NCI-H1417 (cell line): ENCODE data around the gene FARS2.

Experiments
- DNase-seq, 3 experiments: peaks; one replicate each; lab custom pipeline; 2025; lab: John Stamatoyannopoulos, UW

Gene FARS2

GRCh38 chr6:5759571-5759970 is 498.3 kb downstream of the FARS2 start:
- DNase-seq, result no peak

- no peak for DNase-seq
Observed at GRCh38 chr6:5761370-5761769, 500.1 kb downstream of the FARS2 start.

- no peak for DNase-seq
Observed at GRCh38 chr6:5762561-5762968, 501.3 kb downstream of the FARS2 start.

- no peak for DNase-seq
Observed at GRCh38 chr6:5763407-5763806, 502.1 kb downstream of the FARS2 start.

GRCh38 chr6:5763871-5764270 is 502.6 kb downstream of the FARS2 start:
- DNase-seq, result no peak

- no peak for DNase-seq
Observed at GRCh38 chr6:5764401-5764955, 503.2 kb downstream of the FARS2 start.

GRCh38 chr6:5765141-5765760 is 503.9 kb downstream of the FARS2 start:
- no peak for DNase-seq

- DNase-seq, result no peak
Observed at GRCh38 chr6:5766260-5766659, 504.9 kb downstream of the FARS2 start.

GRCh38 chr6:5767471-5767870 is 506.2 kb downstream of the FARS2 start:
- no peak for DNase-seq

- peak in 1 of 3 experiments; percentile 49 for DNase-seq
Observed at GRCh38 chr6:5771211-5771610, 509.9 kb downstream of the FARS2 start.

- no peak for DNase-seq
Observed at GRCh38 chr6:5771759-5772390, 510.6 kb downstream of the FARS2 start.

- no peak for DNase-seq
Observed at GRCh38 chr6:5772408-5773120, 511.3 kb downstream of the FARS2 start.

- DNase-seq, result no peak
Observed at GRCh38 chr6:5776104-5776503, 514.8 kb downstream of the FARS2 start.

GRCh38 chr6:5776706-5777390 is 515.5 kb downstream of the FARS2 start:
- no peak for DNase-seq

- no peak for DNase-seq
Observed at GRCh38 chr6:5778317-5778857, 517.1 kb downstream of the FARS2 start.

GRCh38 chr6:5778906-5779305 is 517.6 kb downstream of the FARS2 start:
- no peak for DNase-seq

GRCh38 chr6:5781019-5781418 is 519.7 kb downstream of the FARS2 start:
- DNase-seq, result no peak

GRCh38 chr6:5781966-5782556 is 520.7 kb downstream of the FARS2 start:
- DNase-seq, result no peak

- peak in 2 of 3 experiments; percentile 1 to 45 for DNase-seq
Observed at GRCh38 chr6:5782783-5783547, 521.7 kb downstream of the FARS2 start.

GRCh38 chr6:5783584-5784089 is 522.3 kb downstream of the FARS2 start:
- no peak for DNase-seq

GRCh38 chr6:5785249-5785648 is 523.9 kb downstream of the FARS2 start:
- DNase-seq, result no peak
